ENCODE measurements around the gene BCO1. TPM values are rescaled to one million over a fixed set of nuclear protein-coding genes. Genes with fewer than 3 reads are reported as not detected.
A peak's percentile ranks its signal among the peaks of the same experiment; 100 is the strongest.

BCO1 gene
- total RNA-seq, 1 donor from 2014 or later = 3.5 TPM

- H3K36me3 ChIP-seq = no peaks in the 10 kb centered on the region
- Mint-ChIP-seq H3K27me3 (ENCODE audit: insufficient read depth, low read depth) (no peaks in the 10 kb centered on the region), H3K27ac (peak overlapping the region; percentile 48), H3K9me3 (no peaks in the 10 kb centered on the region), H3K4me3 (peak overlapping the region; percentile 94), H3K4me1 (peaks cover 24% of the 10 kb centered on the region), H3K36me3 (no peaks in the 10 kb centered on the region)
- peaks cover 10% of the 10 kb centered on the region for H3K4me1 ChIP-seq
- no peaks in the 10 kb centered on the region for H3K9me3 ChIP-seq (ENCODE audit: low read depth)
- H3K27me3 ChIP-seq = peaks cover 12% of the 10 kb centered on the region
- peaks cover 44% of the 10 kb centered on the region for H4K20me1 ChIP-seq (ENCODE audit: low read depth)
- H3F3A ChIP-seq (ENCODE audit: low read depth) = peaks cover 7% of the 10 kb centered on the region
- peak overlapping the region; percentile 69 for H3K4me3 ChIP-seq
- peak; percentile 45 for DNase-seq (ENCODE audit: low spot score)
- H2AFZ ChIP-seq (replicated peaks) = no peak overlapping the region
- TF ChIP-seq CTCF (IDR thresholded peaks at IDR 0.05) (no peak), EZH2 (IDR thresholded peaks at IDR 0.05) (peak; percentile 17)
- H3K27ac ChIP-seq = peak overlapping the region; percentile 43
- peak overlapping the region; percentile 63 for H3K9ac ChIP-seq
- H3K79me2 ChIP-seq (ENCODE audit: low read depth) = peaks cover 91% of the 10 kb centered on the region
- H3K4me2 ChIP-seq = peak overlapping the region; percentile 98
Measured at GRCh38 chr16:81315271-81316175, 77.0 kb downstream of the BCO1 start.

- Histone ChIP-seq H2AFZ (replicated peaks) (no peak overlapping the region), H3K9ac (no peak overlapping the region), H3K36me3 (no peaks in the 10 kb centered on the region), H3K27me3 (peaks cover 12% of the 10 kb centered on the region), H3K9me3 (ENCODE audit: low read depth) (no peaks in the 10 kb centered on the region), H3K4me2 (peak overlapping the region; percentile 98), H3K4me3 (peak overlapping the region; percentile 69), H3F3A (ENCODE audit: low read depth) (peaks cover 7% of the 10 kb centered on the region), H3K79me2 (ENCODE audit: low read depth) (peaks cover 92% of the 10 kb centered on the region), H3K4me1 (peaks cover 10% of the 10 kb centered on the region), H4K20me1 (ENCODE audit: low read depth) (peaks cover 45% of the 10 kb centered on the region), H3K27ac (no peak overlapping the region)
- no peak for TF ChIP-seq CTCF (IDR thresholded peaks at IDR 0.05)
- no peak for TF ChIP-seq EZH2phosphoT487 (IDR thresholded peaks at IDR 0.05)
- peak; percentile 6 for TF ChIP-seq EZH2 (IDR thresholded peaks at IDR 0.05)
- H3K9me3 Mint-ChIP-seq = no peaks in the 10 kb centered on the region
- H3K36me3 Mint-ChIP-seq = no peaks in the 10 kb centered on the region
- H3K4me3 Mint-ChIP-seq = peak overlapping the region; percentile 94
- H3K27me3 Mint-ChIP-seq (ENCODE audit: insufficient read depth, low read depth) = no peaks in the 10 kb centered on the region
- peaks cover 24% of the 10 kb centered on the region for H3K4me1 Mint-ChIP-seq
- no peak overlapping the region for H3K27ac Mint-ChIP-seq
- DNase-seq (ENCODE audit: low spot score) = no peak
Measured at GRCh38 chr16:81316176-81316496, 77.6 kb downstream of the BCO1 start.

GRCh38 chr16:81318711-81319110 lies 80.2 kb downstream of the BCO1 start:
- Histone ChIP-seq H3K27ac (no peak overlapping the region), H3K9ac (no peak overlapping the region), H3K27me3 (peaks cover 12% of the 10 kb centered on the region), H3F3A (ENCODE audit: low read depth) (peaks cover 7% of the 10 kb centered on the region), H3K4me3 (no peak overlapping the region), H3K36me3 (no peaks in the 10 kb centered on the region), H4K20me1 (ENCODE audit: low read depth) (peaks cover 64% of the 10 kb centered on the region), H2AFZ (replicated peaks) (no peak overlapping the region), H3K4me2 (no peak overlapping the region), H3K9me3 (ENCODE audit: low read depth) (no peaks in the 10 kb centered on the region), H3K4me1 (peaks cover 11% of the 10 kb centered on the region), H3K79me2 (ENCODE audit: low read depth) (peaks cover 92% of the 10 kb centered on the region)
- Mint-ChIP-seq H3K36me3 (no peaks in the 10 kb centered on the region), H3K4me1 (peaks cover 24% of the 10 kb centered on the region), H3K9me3 (no peaks in the 10 kb centered on the region), H3K27ac (no peak overlapping the region), H3K4me3 (no peak overlapping the region), H3K27me3 (ENCODE audit: insufficient read depth, low read depth) (no peaks in the 10 kb centered on the region)
- TF ChIP-seq EZH2phosphoT487 (IDR thresholded peaks at IDR 0.05) (no peak), EZH2 (IDR thresholded peaks at IDR 0.05) (no peak), CTCF (IDR thresholded peaks at IDR 0.05) (no peak)
- peak; percentile 2 for DNase-seq (ENCODE audit: low spot score)

All from neural progenitor cell (in vitro differentiated cells).